GM19397 (cell line): ENCODE measurements around the gene SMIM38.
"Not testable (repeated sequence)": the region's sequence is repeated elsewhere in the genome, so short reads cannot be mapped to it uniquely, and the experiment has no call there.

Experiments
- ATAC-seq: cut with Tn5 transposase; IDR thresholded peaks from one replicate; pipeline ENCODE4 v1.9.1; 2021; ENCODE audit warnings: mild to moderate bottlenecking, moderate library complexity; ENCODE audit not compliant: unreplicated experiment

SMIM38 gene

GRCh38 chr11:69137151-69137844 lies 18.4 kb upstream of the SMIM38 start:
- ATAC-seq = no peak

GRCh38 chr11:69138265-69138664 lies 17.5 kb upstream of the SMIM38 start:
- no peak for ATAC-seq

GRCh38 chr11:69140161-69140560 lies 15.6 kb upstream of the SMIM38 start:
- not testable (repeated sequence) for ATAC-seq

- ATAC-seq = no peak
Observed at GRCh38 chr11:69140635-69141034, 15.1 kb upstream of the SMIM38 start.

GRCh38 chr11:69141742-69142141 lies 14.0 kb upstream of the SMIM38 start:
- ATAC-seq = no peak

- no peak for ATAC-seq
Observed at GRCh38 chr11:69142895-69143294, 12.8 kb upstream of the SMIM38 start.

GRCh38 chr11:69144316-69145049 lies 11.3 kb upstream of the SMIM38 start:
- ATAC-seq = no peak

- no peak for ATAC-seq
Observed at GRCh38 chr11:69145050-69145380, 10.7 kb upstream of the SMIM38 start.

GRCh38 chr11:69148377-69148762 lies 7.4 kb upstream of the SMIM38 start:
- ATAC-seq = no peak

GRCh38 chr11:69148806-69149205 lies 6.9 kb upstream of the SMIM38 start:
- ATAC-seq = no peak

GRCh38 chr11:69149338-69150045 lies 6.2 kb upstream of the SMIM38 start:
- ATAC-seq = not testable (repeated sequence)

- ATAC-seq = no peak
Observed at GRCh38 chr11:69150175-69150574, 5.6 kb upstream of the SMIM38 start.

GRCh38 chr11:69151836-69152235 lies 3.9 kb upstream of the SMIM38 start:
- no peak for ATAC-seq

GRCh38 chr11:69152733-69153421 lies 2.9 kb upstream of the SMIM38 start:
- ATAC-seq = no peak

- ATAC-seq = no peak
Observed at GRCh38 chr11:69153661-69154060, 2.1 kb upstream of the SMIM38 start.

GRCh38 chr11:69154211-69154913 lies 1.4 kb upstream of the SMIM38 start:
- ATAC-seq = no peak

GRCh38 chr11:69154938-69155301 lies 815 bp upstream of the SMIM38 start:
- no peak for ATAC-seq

GRCh38 chr11:69156235-69156639 lies 502 bp downstream of the SMIM38 start:
- ATAC-seq = no peak

GRCh38 chr11:69156673-69157155 lies 979 bp downstream of the SMIM38 start:
- ATAC-seq = no peak

- no peak for ATAC-seq
Observed at GRCh38 chr11:69157156-69157821, 1.6 kb downstream of the SMIM38 start.
